ENCODE measurements around the gene NAP1L5.

Gene NAP1L5

GRCh38 chr4:88697588-88698329 lies at the start of gene NAP1L5:
Gene NAP1L5, minus strand, starts transcription at chr4:88697829. Its CDS starts 75 bp downstream, at chr4:88697754.
- FAIRE-seq, result peak; percentile 67
- DNase-seq (ENCODE audit: extremely low spot score, insufficient read length, low read depth), result peak; percentile 23

- FAIRE-seq (no peak), DNase-seq (ENCODE audit: extremely low spot score, insufficient read length, low read depth) (no peak)
These were observed 49.7 kb upstream of the NAP1L5 start for GRCh38 chr4:88747351-88747750.

DNA sequence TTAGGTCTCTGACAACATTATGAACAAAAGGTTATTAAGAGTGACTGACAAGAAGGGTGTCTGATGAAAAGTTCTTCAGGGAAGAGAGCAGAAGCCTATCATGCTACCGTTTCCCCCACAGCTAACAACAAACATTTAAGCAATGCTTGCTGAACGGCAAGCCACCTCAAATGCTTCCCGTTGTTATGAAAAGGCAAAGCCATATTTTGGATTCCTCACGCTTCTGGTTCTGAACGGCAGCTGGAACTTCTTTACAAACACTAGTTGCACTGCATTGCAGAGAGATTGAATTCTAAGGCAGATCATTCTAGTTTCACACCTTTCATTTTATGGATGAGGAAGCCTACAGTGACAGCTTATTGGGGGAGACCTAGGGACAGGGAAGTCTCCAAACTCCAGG lies 48.6 kb upstream of the NAP1L5 start:
- DNase-seq (ENCODE audit: extremely low spot score, insufficient read length, low read depth), result no peak
- FAIRE-seq, result no peak

GRCh38 chr4:88745581-88746163 lies 48.0 kb upstream of the NAP1L5 start:
- FAIRE-seq (no peak), DNase-seq (ENCODE audit: extremely low spot score, insufficient read length, low read depth) (no peak)

DNA sequence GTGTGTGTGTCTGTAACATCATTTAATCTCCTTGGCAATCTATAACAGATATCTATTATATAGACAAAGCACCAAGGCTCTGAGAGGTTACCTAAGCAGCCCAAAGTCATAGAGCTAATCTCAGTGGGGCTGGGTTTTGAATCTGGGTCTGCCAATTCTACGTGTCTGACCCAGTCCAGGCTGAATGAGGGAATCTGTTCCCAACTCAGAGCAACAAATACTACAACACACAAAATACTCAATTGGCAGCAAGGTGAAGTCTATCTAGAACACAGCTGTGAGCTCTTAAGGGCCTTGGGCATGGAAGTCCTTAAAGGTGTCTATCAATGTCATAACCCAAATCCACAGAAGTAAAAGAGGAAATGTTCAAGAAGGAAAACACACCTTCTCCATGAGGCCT lies 47.5 kb upstream of the NAP1L5 start:
- FAIRE-seq (no peak), DNase-seq (ENCODE audit: extremely low spot score, insufficient read length, low read depth) (no peak)

DNA sequence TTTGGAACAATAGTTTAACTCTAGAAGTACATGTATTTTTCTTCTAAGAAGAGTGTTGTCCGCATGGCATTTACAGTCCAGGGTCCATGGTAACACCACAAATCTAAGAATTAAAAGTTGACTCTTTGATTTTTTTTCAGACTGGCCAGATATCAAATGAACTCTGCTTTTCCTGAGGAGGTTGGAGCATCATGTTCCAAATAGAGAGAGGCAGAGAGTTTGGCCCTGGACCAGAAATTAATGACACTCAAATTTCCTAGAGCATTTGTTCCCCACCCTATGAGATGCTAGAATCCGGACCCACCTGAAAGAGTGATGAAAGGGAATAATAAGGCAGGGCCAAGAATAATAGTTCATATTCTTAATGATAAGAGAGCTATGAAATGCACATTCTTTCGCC lies 47.0 kb upstream of the NAP1L5 start:
- FAIRE-seq, result no peak

DNA sequence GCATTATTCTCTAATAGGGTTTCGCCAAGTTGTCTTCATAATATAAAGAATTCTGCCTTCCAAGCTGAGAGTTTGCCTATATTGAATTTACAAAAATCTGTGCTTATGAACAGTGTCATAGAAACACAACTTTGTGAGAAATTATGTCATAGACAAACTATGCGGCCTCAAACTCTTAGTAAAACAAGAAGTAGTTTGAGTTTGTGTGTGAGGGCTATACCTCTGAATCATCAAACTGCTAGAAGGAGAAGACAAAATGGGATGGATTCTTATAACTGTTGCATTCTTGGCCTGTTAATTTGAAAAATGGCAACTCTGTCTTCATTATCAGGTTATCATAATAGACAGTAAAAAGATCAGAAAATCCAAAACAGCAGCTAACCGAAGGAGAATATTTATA lies 46.1 kb upstream of the NAP1L5 start:
- DNase-seq (ENCODE audit: extremely low spot score, insufficient read length, low read depth) (no peak), FAIRE-seq (no peak)

More for the DNA sequence above, 47.0 kb upstream of the NAP1L5 start:
- DNase-seq (ENCODE audit: extremely low spot score, insufficient read length, low read depth), result no peak

DNA sequence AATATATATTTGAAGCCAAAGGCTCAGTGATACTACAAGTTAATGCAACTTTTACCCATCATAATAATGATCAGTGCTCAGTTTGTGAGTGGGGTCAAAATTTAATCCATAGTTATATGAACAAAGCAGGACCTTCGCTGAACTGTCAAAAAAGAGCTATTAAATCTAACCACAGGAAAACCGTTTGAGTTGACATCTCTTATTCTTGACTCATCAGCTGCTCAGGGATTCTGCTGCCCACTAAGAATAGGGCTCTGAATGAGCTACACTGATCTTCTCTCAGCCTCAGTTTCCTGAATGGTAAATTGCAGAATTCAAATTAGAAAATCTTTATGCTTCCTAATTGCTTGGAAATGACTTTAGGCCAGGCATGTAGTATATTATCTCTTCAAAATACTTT lies 44.9 kb upstream of the NAP1L5 start:
- no peak for DNase-seq (ENCODE audit: extremely low spot score, insufficient read length, low read depth)
- FAIRE-seq, result no peak

DNA sequence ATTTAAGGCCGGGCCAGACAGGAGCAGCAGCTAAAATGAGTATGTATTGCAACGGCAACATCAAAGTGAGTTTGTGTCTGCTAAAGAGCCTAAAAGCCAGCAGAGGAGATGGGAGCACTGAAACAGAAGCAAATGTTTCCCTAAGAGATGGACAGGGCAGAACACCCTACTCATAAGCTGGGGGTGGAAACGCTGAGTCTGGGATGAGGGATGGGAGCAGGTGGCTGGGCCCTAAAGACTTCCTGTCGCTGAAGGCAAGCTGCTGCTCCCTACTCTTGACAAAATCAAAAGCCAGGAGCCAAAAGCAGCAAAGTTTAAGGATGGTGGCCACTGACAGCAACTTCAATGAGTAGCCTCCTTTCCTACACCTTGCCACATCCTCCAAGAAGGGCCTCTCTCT lies 40.6 kb upstream of the NAP1L5 start:
- FAIRE-seq, result no peak
- no peak for DNase-seq (ENCODE audit: extremely low spot score, insufficient read length, low read depth)

- DNase-seq (ENCODE audit: extremely low spot score, insufficient read length, low read depth), result peak; percentile 5
These were observed 39.8 kb upstream of the NAP1L5 start for GRCh38 chr4:88737307-88737941.

DNA sequence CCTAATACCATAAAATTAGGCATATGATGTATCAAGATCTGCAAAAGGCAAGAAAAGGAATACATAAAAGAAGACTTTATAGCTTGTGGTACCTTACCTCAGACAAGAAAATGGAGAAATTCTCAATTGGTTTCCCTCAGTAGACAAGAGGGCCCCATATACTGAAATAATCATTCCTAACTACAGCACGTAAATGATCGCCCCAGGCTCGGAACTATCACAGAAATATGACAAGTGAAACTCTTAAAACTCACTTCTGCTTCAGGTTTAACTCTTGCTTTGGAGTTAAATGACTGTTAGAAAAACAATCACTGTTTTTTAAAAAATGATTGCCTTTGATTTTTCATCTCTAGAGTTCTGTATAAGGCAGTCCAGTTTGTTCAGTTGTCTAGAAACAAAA lies 38.6 kb upstream of the NAP1L5 start:
- DNase-seq (ENCODE audit: extremely low spot score, insufficient read length, low read depth) (no peak), FAIRE-seq (no peak)

More at GRCh38 chr4:88737307-88737941, 39.8 kb upstream of the NAP1L5 start:
- peak; percentile 69 for FAIRE-seq

- no peak for DNase-seq (ENCODE audit: extremely low spot score, insufficient read length, low read depth)
- no peak for FAIRE-seq
These were observed 37.9 kb upstream of the NAP1L5 start for GRCh38 chr4:88735564-88735963.

- FAIRE-seq, result no peak
- no peak for DNase-seq (ENCODE audit: extremely low spot score, insufficient read length, low read depth)
These were observed 36.8 kb upstream of the NAP1L5 start for GRCh38 chr4:88734403-88734949.

GRCh38 chr4:88732714-88733368 lies 35.2 kb upstream of the NAP1L5 start:
- FAIRE-seq (no peak), DNase-seq (ENCODE audit: extremely low spot score, insufficient read length, low read depth) (no peak)

DNA sequence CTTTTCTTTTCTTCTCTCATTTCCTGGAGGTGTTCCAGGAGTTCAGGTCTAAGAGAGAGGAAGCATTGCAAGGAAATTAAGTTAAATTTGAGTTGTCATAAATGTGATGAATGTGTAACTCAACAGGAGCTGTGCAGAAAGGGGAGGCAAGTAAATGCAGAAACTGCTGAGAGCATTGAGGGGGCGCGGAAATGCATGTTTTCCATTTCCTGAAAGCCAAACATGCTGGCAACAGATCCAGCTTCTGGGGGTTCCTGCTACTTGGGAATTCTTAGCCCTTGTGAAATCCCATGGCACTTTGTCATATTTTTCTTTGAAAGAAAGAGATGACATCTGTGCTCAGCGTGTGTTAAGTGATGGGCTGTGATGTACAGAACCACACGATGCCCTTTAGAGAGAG lies 33.8 kb upstream of the NAP1L5 start:
- FAIRE-seq, result no peak
- no peak for DNase-seq (ENCODE audit: extremely low spot score, insufficient read length, low read depth)

DNA sequence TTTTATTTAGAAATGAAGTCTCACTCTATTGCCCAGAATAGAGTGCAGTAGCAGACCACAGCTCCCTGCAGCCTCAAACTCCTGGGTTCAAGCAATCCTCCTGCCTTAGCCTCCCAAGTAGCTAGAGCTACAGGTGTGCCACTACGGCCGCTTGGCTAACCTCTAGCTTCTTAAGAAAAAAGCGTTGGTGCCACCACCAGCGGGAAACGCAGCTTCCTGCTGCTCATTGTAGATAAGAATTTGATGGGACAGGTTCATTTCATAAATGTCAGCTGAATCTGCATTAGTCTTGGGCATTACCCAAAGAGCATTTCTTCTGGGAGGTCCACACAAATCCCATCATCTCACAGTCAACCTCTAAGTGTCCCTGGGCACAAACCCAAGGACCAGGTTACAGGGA lies 33.2 kb upstream of the NAP1L5 start:
- no peak for FAIRE-seq
- no peak for DNase-seq (ENCODE audit: extremely low spot score, insufficient read length, low read depth)

DNA sequence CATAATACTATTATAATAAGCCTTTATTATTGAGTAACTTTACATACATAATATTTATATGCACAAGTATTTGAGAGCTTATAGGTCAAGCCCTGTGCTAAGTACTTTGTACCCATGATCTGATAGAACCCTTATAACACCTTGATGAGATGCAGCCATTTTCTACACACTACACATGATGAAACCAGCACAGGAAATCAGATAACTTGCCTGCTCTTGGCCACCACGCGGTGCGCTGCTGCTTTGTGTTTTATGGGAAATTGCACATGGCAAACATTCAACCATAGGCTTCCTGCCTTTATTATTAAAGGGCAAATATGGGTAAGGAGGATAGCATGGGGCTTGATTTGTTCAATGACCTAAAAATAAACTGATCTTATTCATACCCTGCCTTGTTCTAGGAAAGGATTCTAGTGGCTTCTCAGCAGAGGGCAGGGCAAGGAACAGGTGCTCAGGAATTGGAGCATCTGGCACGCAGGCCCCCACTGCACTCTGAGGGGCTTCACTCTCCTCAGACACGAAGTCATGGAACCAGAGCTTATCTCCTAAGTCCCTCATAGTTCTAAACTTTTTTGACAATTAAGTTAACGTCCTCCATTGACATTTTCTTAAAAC lies 31.6 kb upstream of the NAP1L5 start:
- FAIRE-seq (no peak), DNase-seq (ENCODE audit: extremely low spot score, insufficient read length, low read depth) (no peak)

- FAIRE-seq, result no peak
- no peak for DNase-seq (ENCODE audit: extremely low spot score, insufficient read length, low read depth)
These were observed 30.5 kb upstream of the NAP1L5 start for GRCh38 chr4:88728146-88728545.

DNA sequence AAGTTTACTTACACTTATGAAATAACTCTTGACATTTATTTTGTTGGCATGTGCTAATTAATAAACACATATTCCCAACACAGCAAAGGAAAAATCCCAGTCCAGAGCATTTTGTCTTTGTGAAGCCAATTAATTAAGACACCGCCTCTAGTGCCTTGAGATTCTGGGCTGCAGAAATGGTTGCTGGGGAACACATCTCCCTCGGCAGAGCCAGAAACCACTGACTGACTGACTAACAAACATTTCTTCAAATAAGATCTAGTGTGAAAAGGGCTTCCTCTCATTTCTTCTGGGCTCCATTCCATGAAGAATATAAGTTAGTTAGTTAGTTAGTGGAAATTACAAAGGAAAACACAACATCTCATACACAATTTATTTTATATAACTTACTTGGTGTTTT lies 28.4 kb upstream of the NAP1L5 start:
- DNase-seq (ENCODE audit: extremely low spot score, insufficient read length, low read depth) (no peak), FAIRE-seq (no peak)

GRCh38 chr4:88725143-88725542 lies 27.5 kb upstream of the NAP1L5 start:
- FAIRE-seq (no peak), DNase-seq (ENCODE audit: extremely low spot score, insufficient read length, low read depth) (no peak)

Data from GM18507 (cell line).